ENCODE results near the gene MOSMO.
A peak's percentile ranks its signal among the peaks of the same experiment; 100 is the strongest.
"Not testable (repeated sequence)": the region's sequence is repeated elsewhere in the genome, so short reads cannot be mapped to it uniquely, and the experiment has no call there.

MOSMO gene

DNA sequence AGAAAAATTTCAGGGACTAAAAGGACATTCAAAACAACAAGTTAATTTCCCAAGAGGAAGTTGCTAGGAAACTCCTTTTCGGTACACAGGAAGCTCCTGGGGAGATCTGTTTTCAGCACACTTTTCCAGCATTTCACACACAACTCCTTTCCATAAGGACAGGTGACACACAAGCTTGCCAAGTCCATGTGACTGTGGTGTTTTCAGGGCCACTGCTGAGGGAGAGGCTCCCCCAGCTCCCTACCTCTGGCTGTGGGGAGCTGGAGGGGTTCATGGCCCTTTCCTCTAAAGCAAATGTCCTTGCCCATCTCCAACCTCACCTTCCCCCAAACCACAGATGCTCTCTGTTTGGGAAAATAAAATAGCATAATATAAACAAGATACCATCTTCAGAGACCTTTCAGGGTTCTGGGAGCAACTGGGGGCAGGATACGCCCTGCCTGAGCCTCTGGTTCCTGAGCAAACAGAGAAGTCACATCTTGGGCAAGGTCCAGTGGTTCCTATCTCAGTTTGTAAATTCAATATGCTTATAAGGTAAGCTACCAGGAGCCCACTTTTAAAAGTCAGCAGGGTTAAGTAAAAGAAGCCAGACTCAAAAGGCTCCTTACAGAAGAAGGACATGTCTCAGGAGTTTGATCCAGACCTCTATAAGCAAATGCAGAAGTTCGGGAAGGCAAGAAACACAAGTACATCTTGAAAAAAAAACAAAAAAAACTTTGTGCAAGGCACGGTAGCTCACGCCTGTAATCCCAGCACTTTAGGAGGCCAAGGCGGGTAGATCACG, 10.0 kb upstream of the MOSMO start:
- DNase-seq (ENCODE audit: low read depth) = no peak
- TF ChIP-seq, protein P1, sequence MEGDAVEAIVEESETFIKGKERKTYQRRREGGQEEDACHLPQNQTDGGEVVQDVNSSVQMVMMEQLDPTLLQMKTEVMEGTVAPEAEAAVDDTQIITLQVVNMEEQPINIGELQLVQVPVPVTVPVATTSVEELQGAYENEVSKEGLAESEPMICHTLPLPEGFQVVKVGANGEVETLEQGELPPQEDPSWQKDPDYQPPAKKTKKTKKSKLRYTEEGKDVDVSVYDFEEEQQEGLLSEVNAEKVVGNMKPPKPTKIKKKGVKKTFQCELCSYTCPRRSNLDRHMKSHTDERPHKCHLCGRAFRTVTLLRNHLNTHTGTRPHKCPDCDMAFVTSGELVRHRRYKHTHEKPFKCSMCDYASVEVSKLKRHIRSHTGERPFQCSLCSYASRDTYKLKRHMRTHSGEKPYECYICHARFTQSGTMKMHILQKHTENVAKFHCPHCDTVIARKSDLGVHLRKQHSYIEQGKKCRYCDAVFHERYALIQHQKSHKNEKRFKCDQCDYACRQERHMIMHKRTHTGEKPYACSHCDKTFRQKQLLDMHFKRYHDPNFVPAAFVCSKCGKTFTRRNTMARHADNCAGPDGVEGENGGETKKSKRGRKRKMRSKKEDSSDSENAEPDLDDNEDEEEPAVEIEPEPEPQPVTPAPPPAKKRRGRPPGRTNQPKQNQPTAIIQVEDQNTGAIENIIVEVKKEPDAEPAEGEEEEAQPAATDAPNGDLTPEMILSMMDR (IDR thresholded peaks at IDR 0.05; ENCODE audit: control insufficient read depth, insufficient read depth, low read depth, low read length, missing control alignments) = no peak
- no peak overlapping the region for H3K4me3 ChIP-seq (ENCODE audit: control insufficient read depth, low read depth, low read length)

DNA sequence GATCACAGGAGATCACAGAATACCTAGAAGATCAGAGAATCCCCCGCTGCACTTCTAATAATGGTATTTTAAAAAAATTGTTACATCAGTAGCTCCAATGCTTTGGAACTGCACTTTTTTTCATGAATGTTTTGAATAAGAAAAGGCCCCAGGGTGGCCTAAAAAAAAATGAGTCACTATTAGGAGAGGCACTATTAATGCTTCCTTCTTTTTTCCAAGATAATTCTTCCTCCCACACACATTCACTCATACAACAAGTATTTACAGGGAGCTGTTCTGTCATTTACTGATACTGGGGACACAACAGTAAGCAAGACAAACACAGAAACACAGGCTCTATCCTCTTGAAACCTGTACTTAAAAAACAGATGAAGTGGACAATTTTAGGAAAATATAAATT, 6.3 kb upstream of the MOSMO start:
- peak; percentile 16 for DNase-seq (ENCODE audit: low read depth)
- no peak overlapping the region for H3K4me3 ChIP-seq (ENCODE audit: control insufficient read depth, low read depth, low read length)
- TF ChIP-seq, protein P1 (IDR thresholded peaks at IDR 0.05; ENCODE audit: control insufficient read depth, insufficient read depth, low read depth, low read length, missing control alignments) = no peak

DNA sequence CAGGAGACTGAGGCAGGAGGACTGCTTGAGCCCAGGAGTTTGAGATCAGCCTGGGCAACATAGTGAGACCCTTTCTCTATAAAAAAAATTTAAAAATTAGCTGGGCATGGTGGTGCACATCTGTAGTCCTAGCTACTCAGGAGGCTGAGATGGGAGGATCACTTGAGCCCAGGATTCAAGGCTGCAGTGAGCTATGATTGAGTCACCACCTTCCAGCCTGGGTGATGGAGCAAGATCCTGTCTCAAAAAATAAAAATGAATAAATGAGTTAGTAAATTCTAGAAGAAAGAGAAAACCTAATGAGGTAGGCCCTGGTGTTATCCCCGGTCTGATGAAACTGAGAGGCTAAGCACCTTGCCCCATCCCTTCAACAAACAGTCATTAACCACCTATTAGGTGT, 5.9 kb upstream of the MOSMO start:
- H3K4me3 ChIP-seq (ENCODE audit: control insufficient read depth, low read depth, low read length); DNase-seq (ENCODE audit: low read depth): not testable (repeated sequence)

DNA sequence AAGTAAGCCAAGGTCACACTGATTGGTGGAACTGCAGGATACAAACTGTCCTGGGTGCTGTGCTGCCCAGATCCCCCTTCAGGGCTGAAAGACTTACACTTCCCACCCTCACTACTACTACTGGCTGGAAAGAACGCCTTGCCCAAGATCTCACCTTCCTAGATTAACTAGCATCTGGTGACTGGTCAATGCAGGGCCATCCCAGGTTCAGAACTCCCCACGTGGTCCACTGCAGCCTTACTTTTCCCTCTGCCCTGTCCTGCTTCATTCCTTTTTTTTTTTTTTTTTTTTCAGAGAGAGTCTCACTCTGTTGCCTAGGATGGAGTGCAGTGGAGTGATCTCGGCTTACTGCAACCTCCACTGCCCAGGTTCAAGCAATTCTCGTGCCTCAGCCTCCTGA, 4.7 kb upstream of the MOSMO start:
- TF ChIP-seq, protein P1 (IDR thresholded peaks at IDR 0.05; ENCODE audit: control insufficient read depth, insufficient read depth, low read depth, low read length, missing control alignments) = no peak
- DNase-seq (ENCODE audit: low read depth) = no peak
- no peak overlapping the region for H3K4me3 ChIP-seq (ENCODE audit: control insufficient read depth, low read depth, low read length)

DNA sequence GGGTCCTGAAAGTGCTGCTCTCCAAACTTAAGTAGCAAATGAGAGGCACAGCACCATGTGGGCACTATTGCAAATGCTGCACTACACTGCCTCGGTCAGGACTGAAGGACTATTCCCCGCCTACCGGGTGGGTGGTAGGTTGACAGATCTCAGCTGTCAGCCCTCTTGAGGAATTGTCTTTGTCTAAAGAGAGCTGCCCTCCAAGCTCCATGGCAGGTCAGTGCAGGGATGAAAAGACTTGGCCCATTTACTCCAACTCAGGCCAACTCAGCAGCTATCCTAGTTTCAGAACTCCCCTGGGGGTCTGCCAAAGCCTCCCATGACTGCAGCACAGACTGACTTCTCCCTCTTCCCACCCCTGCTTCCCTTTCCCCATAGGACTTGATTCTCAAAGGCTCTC, 3.6 kb upstream of the MOSMO start:
- H3K4me3 ChIP-seq (ENCODE audit: control insufficient read depth, low read depth, low read length) = no peak overlapping the region
- DNase-seq (ENCODE audit: low read depth) = no peak
- TF ChIP-seq, protein P1 (IDR thresholded peaks at IDR 0.05; ENCODE audit: control insufficient read depth, insufficient read depth, low read depth, low read length, missing control alignments) = no peak

DNA sequence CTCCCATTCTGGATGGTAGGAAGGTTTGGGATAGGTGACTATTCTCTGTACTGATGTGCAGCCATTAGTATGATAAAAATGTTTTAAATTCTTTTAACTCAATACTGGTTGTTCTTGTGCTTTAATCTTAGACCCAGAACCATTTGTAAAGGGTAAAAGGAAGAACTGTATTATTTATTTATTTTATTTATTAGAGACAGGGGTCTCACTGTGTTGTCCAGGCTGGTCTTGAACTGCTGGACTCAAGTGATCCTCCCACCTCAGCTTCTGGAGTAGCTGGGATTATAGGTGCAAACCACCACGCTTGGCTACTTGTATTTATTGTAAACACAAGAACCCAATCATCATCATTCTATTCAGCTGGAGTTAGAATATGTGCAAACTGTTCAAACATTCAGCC, 2.2 kb upstream of the MOSMO start:
- DNase-seq (ENCODE audit: low read depth) = no peak
- TF ChIP-seq, protein P1 (IDR thresholded peaks at IDR 0.05; ENCODE audit: control insufficient read depth, insufficient read depth, low read depth, low read length, missing control alignments) = no peak
- H3K4me3 ChIP-seq (ENCODE audit: control insufficient read depth, low read depth, low read length) = no peak overlapping the region

DNA sequence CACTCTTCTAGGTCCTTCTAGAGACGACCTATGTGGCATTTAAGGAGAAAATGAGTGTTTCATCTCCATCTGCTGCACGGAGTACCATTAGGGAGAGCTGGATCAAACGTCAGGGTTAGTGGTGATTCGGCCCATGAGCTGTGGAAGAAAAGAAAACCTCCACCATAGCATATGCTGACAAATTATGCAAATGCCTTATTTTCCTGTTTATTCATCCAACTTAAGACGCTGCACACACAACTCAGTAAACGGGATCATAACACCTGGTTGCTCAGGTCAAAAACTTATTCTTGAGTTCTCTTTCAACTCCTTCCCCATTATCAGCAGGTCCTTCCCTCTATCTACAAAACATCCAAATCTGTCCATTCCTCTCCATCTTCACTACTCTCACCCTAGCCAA, 1.3 kb upstream of the MOSMO start:
- H3K4me3 ChIP-seq (ENCODE audit: control insufficient read depth, low read depth, low read length) = no peak overlapping the region
- DNase-seq (ENCODE audit: low read depth) = no peak
- TF ChIP-seq, protein P1 (IDR thresholded peaks at IDR 0.05; ENCODE audit: control insufficient read depth, insufficient read depth, low read depth, low read length, missing control alignments) = no peak
